GM23338 (cell line): ENCODE results near the gene JTB. TPM values are rescaled to one million over a fixed set of nuclear protein-coding genes. Genes with fewer than 3 reads are reported as not detected.
A peak's percentile ranks its signal among the peaks of the same experiment; 100 is the strongest.
"Not testable (repeated sequence)": the region's sequence is repeated elsewhere in the genome, so short reads cannot be mapped to it uniquely, and the experiment has no call there.

ENCODE experiments used
- ATAC-seq: fragments of 200-7000 bp; cut with Tn5 transposase; 3 replicates; pipeline ENCODE4 v1.9.1; 2020
- DNase-seq: peaks from one replicate; pipeline ENCODE4 v3.0.0-alpha.2; 2015; ENCODE audit warnings: low spot score
- H2AFZ ChIP-seq: fragments of 200-600 bp; sonication (generic); 2 replicates; pipeline ENCODE4 v1.8.0; 2016; ENCODE audit warnings: antibody characterized with exemption, mild to moderate bottlenecking, moderate library complexity
- H3F3A ChIP-seq: fragments of 200-600 bp; sonication (generic); replicated peaks from 2 replicates; pipeline ENCODE4 v1.8.0; 2017; ENCODE audit warnings: antibody characterized with exemption, mixed run types, low read depth
- H3K27ac ChIP-seq: fragments of 200-600 bp; sonication (generic); 2 replicates; pipeline ENCODE4 v1.6.1; 2016; ENCODE audit warnings: low read depth
- H3K27me3 ChIP-seq: fragments of 200-600 bp; sonication (generic); 2 replicates; pipeline ENCODE4 v1.8.0; 2016; ENCODE audit warnings: mild to moderate bottlenecking, mixed run types, moderate library complexity; ENCODE audit not compliant: insufficient read depth
- H3K36me3 ChIP-seq: fragments of 200-600 bp; sonication (generic); 2 replicates; pipeline ENCODE4 v1.8.0; 2016; ENCODE audit warnings: mild to moderate bottlenecking; ENCODE audit not compliant: insufficient read depth
- H3K4me1 ChIP-seq: fragments of 200-600 bp; sonication (generic); 2 replicates; pipeline ENCODE4 v1.8.0; 2016; ENCODE audit warnings: mild to moderate bottlenecking, moderate library complexity; ENCODE audit not compliant: insufficient read depth
- H3K4me2 ChIP-seq: fragments of 200-600 bp; sonication (generic); 2 replicates; pipeline ENCODE4 v1.7.1; 2017; ENCODE audit warnings: mixed run types
- H3K4me3 ChIP-seq: fragments of 200-600 bp; sonication (generic); 2 replicates; pipeline ENCODE4 v1.6.1; 2016; ENCODE audit warnings: mixed run types
- H3K79me2 ChIP-seq: fragments of 200-600 bp; sonication (generic); replicated peaks from 2 replicates; pipeline ENCODE4 v1.8.0; 2017; ENCODE audit warnings: mild to moderate bottlenecking; ENCODE audit not compliant: insufficient read depth
- H3K9me2 ChIP-seq: fragments of 200-600 bp; sonication (generic); 2 replicates; pipeline ENCODE4 v1.8.0; 2017; ENCODE audit not compliant: insufficient read depth
- H4K20me1 ChIP-seq: fragments of 200-600 bp; sonication (generic); replicated peaks from 2 replicates; pipeline ENCODE4 v1.8.0; 2017; ENCODE audit warnings: mild to moderate bottlenecking; ENCODE audit not compliant: insufficient read depth
- H3K27ac Mint-ChIP-seq: 2 replicates; pipeline ENCODE4 v1.8.0; 2020; ENCODE audit warnings: inconsistent platforms, mild to moderate bottlenecking, moderate library complexity, mixed read lengths
- H3K27me3 Mint-ChIP-seq: 3 replicates; pipeline ENCODE4 v1.8.0; 2022; ENCODE audit warnings: low read depth, mild to moderate bottlenecking, moderate library complexity, mixed read lengths, inconsistent platforms; ENCODE audit not compliant: insufficient read depth, poor library complexity
- H3K36me3 Mint-ChIP-seq: 3 replicates; pipeline ENCODE4 v1.8.0; 2021; ENCODE audit warnings: low read depth, mild to moderate bottlenecking, inconsistent platforms, moderate library complexity, mixed read lengths
- H3K4me1 Mint-ChIP-seq: 3 replicates; pipeline ENCODE4 v1.8.0; 2020; ENCODE audit warnings: mild to moderate bottlenecking, inconsistent platforms, mixed read lengths
- H3K4me3 Mint-ChIP-seq: 3 replicates; pipeline ENCODE4 v1.8.0; 2021; ENCODE audit warnings: moderate library complexity, mild to moderate bottlenecking, inconsistent platforms, mixed read lengths
- H3K9me3 Mint-ChIP-seq: 3 replicates; pipeline ENCODE4 v1.8.0; 2020; ENCODE audit warnings: moderate library complexity, mild to moderate bottlenecking, inconsistent platforms, mixed read lengths
- CREB1 ChIP-seq: fragments of 250-450 bp; sonication (Bioruptor Pico); IDR thresholded peaks from 2 replicates; pipeline ENCODE4 v1.5.0; 2020; ENCODE audit warnings: low read depth, mild to moderate bottlenecking, moderate library complexity
- EZH2 ChIP-seq: fragments of 200-600 bp; sonication (generic); IDR thresholded peaks from one replicate; pipeline ENCODE4 v1.8.0; 2017; ENCODE audit warnings: antibody characterized with exemption, mild to moderate bottlenecking, low read depth; ENCODE audit not compliant: unreplicated experiment
- EZH2phosphoT487 ChIP-seq: fragments of 200-600 bp; sonication (generic); IDR thresholded peaks from one replicate; pipeline ENCODE4 v1.8.1; 2018; ENCODE audit warnings: antibody characterized with exemption; ENCODE audit not compliant: unreplicated experiment
- JUNB ChIP-seq: IDR thresholded peaks from one replicate; pipeline ENCODE4 v1.6.1; 2016; ENCODE audit warnings: antibody characterized with exemption; ENCODE audit not compliant: unreplicated experiment
- NANOG ChIP-seq: IDR thresholded peaks from 2 replicates; pipeline ENCODE4 v1.6.1; 2016; ENCODE audit warnings: antibody characterized with exemption, borderline replicate concordance
- POLR2AphosphoS5 ChIP-seq: IDR thresholded peaks from 2 replicates; pipeline ENCODE4 v1.6.1; 2016; ENCODE audit warnings: antibody characterized with exemption, low read depth
- STAT1 ChIP-seq: IDR thresholded peaks from one replicate; pipeline ENCODE4 v1.6.1; 2016; ENCODE audit warnings: antibody characterized with exemption; ENCODE audit not compliant: unreplicated experiment
- ZNF114 ChIP-seq: fragments of 250-450 bp; sonication (Bioruptor Pico); IDR thresholded peaks from 2 replicates; pipeline ENCODE4 v1.5.0; 2020; ENCODE audit warnings: mild to moderate bottlenecking, moderate library complexity
- ZNF331 ChIP-seq: fragments of 250-450 bp; sonication (Bioruptor Pico); IDR thresholded peaks from 2 replicates; pipeline ENCODE4 v1.5.0; 2020; ENCODE audit warnings: low read depth, mild to moderate bottlenecking, moderate library complexity
- polyA plus RNA-seq: library from polyadenylated mRNA; unstranded; fragments of >200 nt; fragmentation: Nextera tagmentation; extraction: Ambion mirVana; gene quantifications from 2 replicates; pipeline ENCODE4 v1.2.1, GENCODE V29; 2016
- total RNA-seq: library from RNA; depleted of rRNA; stranded (reverse); fragments of >200 nt; shearing (Covaris generic); gene quantifications from 2 replicates; pipeline ENCODE4 v1.2.3, GENCODE V29; 2014
- TF ChIP-seq, protein P1 (sequence below): IDR thresholded peaks from 2 replicates; pipeline ENCODE4 v1.6.1; 2016; ENCODE audit warnings: antibody characterized with exemption
- TF ChIP-seq, protein P2 (sequence below): IDR thresholded peaks from one replicate; pipeline ENCODE4 v1.6.1; 2018; ENCODE audit warnings: antibody characterized with exemption; ENCODE audit not compliant: unreplicated experiment
- TF ChIP-seq, protein P3 (sequence below), 2 experiments: fragments of 200-600 bp in 1 of 2; sonication (generic) in 1 of 2; conservative IDR thresholded peaks; 2 replicates each; pipeline versions ENCODE4 v1.5.1 to v1.6.1; 2016 to 2017; ENCODE audit warnings: antibody characterized with exemption in 2 of 2, low read depth in 2 of 2, mild to moderate bottlenecking in 2 of 2, moderate library complexity in 1 of 2

The JTB gene
- total and polyA plus RNA-seq, 2 experiments from 2014 or later = 140 to 208 TPM

DNA sequence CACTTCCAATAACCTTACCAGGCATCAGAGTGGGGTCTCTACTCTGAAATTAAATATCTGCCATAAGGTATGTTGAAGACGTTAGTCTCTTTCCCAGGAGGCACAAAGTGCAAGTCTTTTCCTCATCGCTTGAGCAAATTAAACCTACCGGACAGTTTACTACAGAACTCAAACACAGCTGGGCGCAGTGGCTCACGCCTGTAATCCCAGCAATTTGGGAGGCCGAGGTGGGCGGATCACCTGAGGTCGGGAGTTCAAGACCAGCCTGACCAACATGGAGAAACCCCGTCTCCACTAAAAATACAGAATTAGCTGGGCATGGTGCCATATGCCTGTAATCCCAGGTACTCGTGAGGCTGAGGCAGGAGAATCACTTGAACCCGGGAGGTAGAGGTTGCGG is 1.6 kb upstream of the JTB start:
- H3K27ac ChIP-seq = 0 out of 2 replicates have a peak overlapping the region, but pooled peaks have one; percentile 4
- not testable (repeated sequence) for ATAC-seq, H3K9me3 Mint-ChIP-seq, H3K4me2 ChIP-seq, H4K20me1 ChIP-seq, H2AFZ ChIP-seq, H3K27me3 ChIP-seq, H3K4me3 ChIP-seq, H3K9me2 ChIP-seq, DNase-seq, H3K4me1 ChIP-seq, H3K27ac Mint-ChIP-seq
- H3K79me2 ChIP-seq = peaks cover 19% of the 10 kb centered on the region
- H3F3A ChIP-seq = peaks cover 32% of the 10 kb centered on the region
- Mint-ChIP-seq H3K36me3 (peaks cover 72% of the 10 kb centered on the region), H3K4me3 (peak overlapping the region; percentile 97; the same call in 2 of the 3 replicates), H3K27me3 (peaks cover 12% of the 10 kb centered on the region), H3K4me1 (peaks cover 20% of the 10 kb centered on the region)
- H3K36me3 ChIP-seq = peaks cover 29% of the 10 kb centered on the region

DNA sequence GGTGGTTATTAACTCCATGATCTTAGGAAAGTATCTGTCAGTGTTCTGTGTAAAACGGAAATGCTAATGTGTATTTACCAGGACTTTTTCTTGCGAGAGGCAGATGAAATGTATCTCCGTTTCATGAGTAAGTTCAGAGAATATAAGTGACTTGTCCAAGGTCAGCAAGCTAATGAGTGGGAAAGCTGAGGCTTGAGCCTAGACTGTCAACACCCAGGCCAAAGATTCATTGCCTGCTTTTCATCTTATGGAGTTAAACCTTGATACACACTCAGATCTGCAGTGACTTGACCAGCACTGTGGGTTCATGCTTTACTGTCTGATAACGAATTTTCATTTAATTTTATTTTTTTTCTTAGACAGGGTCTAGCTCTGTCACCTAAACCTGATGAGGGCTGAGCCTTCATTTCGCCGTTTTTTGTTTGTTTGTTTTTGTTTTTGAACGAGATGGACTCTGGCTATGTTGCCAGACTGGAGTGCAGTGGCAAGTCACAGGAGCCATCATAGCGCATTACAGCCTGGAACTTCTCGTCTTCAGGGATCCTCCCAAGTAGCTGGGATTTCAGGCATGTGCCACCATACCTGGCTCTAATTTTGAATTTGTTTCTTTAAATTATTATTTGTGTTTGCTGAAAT is 918 bp upstream of the JTB start:
- no peaks in the 10 kb centered on the region for H3K9me2 ChIP-seq
- H3K27me3 Mint-ChIP-seq = peaks cover 12% of the 10 kb centered on the region
- H3K4me1 ChIP-seq = no peaks in the 10 kb centered on the region
- peaks cover 29% of the 10 kb centered on the region for H3K36me3 ChIP-seq
- peaks cover 18% of the 10 kb centered on the region for H3K79me2 ChIP-seq
- H3K4me2 ChIP-seq = peak overlapping the region; percentile 91
- H3K4me3 ChIP-seq = peak overlapping the region; percentile 99
- peak overlapping the region; percentile 97; the same call in 1 of the 2 replicates for H3K27ac Mint-ChIP-seq
- no peaks in the 10 kb centered on the region for H3K9me3 Mint-ChIP-seq
- TF ChIP-seq NANOG (no peak), POLR2AphosphoS5 (no peak), EZH2 (no peak), JUNB (no peak), ZNF114 (no peak), CREB1 (CRISPR knock-in tag) (no peak), ZNF331 (CRISPR knock-in tag) (no peak), EZH2phosphoT487 (no peak), STAT1 (no peak)
- TF ChIP-seq, protein P1, sequence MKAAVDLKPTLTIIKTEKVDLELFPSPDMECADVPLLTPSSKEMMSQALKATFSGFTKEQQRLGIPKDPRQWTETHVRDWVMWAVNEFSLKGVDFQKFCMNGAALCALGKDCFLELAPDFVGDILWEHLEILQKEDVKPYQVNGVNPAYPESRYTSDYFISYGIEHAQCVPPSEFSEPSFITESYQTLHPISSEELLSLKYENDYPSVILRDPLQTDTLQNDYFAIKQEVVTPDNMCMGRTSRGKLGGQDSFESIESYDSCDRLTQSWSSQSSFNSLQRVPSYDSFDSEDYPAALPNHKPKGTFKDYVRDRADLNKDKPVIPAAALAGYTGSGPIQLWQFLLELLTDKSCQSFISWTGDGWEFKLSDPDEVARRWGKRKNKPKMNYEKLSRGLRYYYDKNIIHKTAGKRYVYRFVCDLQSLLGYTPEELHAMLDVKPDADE = no peak
- TF ChIP-seq, protein P2, sequence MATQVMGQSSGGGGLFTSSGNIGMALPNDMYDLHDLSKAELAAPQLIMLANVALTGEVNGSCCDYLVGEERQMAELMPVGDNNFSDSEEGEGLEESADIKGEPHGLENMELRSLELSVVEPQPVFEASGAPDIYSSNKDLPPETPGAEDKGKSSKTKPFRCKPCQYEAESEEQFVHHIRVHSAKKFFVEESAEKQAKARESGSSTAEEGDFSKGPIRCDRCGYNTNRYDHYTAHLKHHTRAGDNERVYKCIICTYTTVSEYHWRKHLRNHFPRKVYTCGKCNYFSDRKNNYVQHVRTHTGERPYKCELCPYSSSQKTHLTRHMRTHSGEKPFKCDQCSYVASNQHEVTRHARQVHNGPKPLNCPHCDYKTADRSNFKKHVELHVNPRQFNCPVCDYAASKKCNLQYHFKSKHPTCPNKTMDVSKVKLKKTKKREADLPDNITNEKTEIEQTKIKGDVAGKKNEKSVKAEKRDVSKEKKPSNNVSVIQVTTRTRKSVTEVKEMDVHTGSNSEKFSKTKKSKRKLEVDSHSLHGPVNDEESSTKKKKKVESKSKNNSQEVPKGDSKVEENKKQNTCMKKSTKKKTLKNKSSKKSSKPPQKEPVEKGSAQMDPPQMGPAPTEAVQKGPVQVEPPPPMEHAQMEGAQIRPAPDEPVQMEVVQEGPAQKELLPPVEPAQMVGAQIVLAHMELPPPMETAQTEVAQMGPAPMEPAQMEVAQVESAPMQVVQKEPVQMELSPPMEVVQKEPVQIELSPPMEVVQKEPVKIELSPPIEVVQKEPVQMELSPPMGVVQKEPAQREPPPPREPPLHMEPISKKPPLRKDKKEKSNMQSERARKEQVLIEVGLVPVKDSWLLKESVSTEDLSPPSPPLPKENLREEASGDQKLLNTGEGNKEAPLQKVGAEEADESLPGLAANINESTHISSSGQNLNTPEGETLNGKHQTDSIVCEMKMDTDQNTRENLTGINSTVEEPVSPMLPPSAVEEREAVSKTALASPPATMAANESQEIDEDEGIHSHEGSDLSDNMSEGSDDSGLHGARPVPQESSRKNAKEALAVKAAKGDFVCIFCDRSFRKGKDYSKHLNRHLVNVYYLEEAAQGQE = no peak
- TF ChIP-seq, protein P3, sequence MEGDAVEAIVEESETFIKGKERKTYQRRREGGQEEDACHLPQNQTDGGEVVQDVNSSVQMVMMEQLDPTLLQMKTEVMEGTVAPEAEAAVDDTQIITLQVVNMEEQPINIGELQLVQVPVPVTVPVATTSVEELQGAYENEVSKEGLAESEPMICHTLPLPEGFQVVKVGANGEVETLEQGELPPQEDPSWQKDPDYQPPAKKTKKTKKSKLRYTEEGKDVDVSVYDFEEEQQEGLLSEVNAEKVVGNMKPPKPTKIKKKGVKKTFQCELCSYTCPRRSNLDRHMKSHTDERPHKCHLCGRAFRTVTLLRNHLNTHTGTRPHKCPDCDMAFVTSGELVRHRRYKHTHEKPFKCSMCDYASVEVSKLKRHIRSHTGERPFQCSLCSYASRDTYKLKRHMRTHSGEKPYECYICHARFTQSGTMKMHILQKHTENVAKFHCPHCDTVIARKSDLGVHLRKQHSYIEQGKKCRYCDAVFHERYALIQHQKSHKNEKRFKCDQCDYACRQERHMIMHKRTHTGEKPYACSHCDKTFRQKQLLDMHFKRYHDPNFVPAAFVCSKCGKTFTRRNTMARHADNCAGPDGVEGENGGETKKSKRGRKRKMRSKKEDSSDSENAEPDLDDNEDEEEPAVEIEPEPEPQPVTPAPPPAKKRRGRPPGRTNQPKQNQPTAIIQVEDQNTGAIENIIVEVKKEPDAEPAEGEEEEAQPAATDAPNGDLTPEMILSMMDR (conservative IDR thresholded peaks at IDR 0.05; ENCODE audit: low read depth in 2 of 2) = no peak
- H4K20me1 ChIP-seq = no peaks in the 10 kb centered on the region; the same call in 1 of the 2 replicates
- peaks cover 20% of the 10 kb centered on the region for H3K4me1 Mint-ChIP-seq
- H3K27ac ChIP-seq = peak overlapping the region; percentile 4; the same call in 1 of the 2 replicates
- H3K36me3 Mint-ChIP-seq = peaks cover 74% of the 10 kb centered on the region
- H2AFZ ChIP-seq = peak overlapping the region; percentile 88
- no peak for ATAC-seq
- H3K27me3 ChIP-seq = no peaks in the 10 kb centered on the region
- H3F3A ChIP-seq = peaks cover 36% of the 10 kb centered on the region
- peak overlapping the region; percentile 97 for H3K4me3 Mint-ChIP-seq
- DNase-seq = no peak
